Measurements from ENCODE around the gene USF2. TPM values are rescaled to one million over a fixed set of nuclear protein-coding genes. Genes with fewer than 3 reads are reported as not detected.

USF2 gene
- total RNA-seq, 1 experiment from 2014 or later: 123 TPM

GRCh38 chr19:35313587-35313986 lies 44.8 kb downstream of the USF2 start:
- TF ChIP-seq, protein P1, sequence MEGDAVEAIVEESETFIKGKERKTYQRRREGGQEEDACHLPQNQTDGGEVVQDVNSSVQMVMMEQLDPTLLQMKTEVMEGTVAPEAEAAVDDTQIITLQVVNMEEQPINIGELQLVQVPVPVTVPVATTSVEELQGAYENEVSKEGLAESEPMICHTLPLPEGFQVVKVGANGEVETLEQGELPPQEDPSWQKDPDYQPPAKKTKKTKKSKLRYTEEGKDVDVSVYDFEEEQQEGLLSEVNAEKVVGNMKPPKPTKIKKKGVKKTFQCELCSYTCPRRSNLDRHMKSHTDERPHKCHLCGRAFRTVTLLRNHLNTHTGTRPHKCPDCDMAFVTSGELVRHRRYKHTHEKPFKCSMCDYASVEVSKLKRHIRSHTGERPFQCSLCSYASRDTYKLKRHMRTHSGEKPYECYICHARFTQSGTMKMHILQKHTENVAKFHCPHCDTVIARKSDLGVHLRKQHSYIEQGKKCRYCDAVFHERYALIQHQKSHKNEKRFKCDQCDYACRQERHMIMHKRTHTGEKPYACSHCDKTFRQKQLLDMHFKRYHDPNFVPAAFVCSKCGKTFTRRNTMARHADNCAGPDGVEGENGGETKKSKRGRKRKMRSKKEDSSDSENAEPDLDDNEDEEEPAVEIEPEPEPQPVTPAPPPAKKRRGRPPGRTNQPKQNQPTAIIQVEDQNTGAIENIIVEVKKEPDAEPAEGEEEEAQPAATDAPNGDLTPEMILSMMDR (conservative IDR thresholded peaks at IDR 0.05): no peak
- Mint-ChIP-seq H3K36me3 (ENCODE audit: insufficient read depth in 1 of 3, low read depth in 3 of 3) (peaks cover 0 to 2% (median 0%) of the 10 kb centered on the region in 3 experiments; a peak in 1 of 7 replicates), H3K9me3 (no peaks in the 10 kb centered on the region), H3K27ac (peak overlapping the region in 1 of 3 experiments; percentile 90; a peak in 3 of 7 replicates), H3K4me1 (no peaks in the 10 kb centered on the region), H3K27me3 (ENCODE audit: low read depth) (no peaks in the 10 kb centered on the region; the same call in 1 of the 2 replicates), H3K4me3 (no peak overlapping the region)
- no peak overlapping the region for H3K27ac ChIP-seq (ENCODE audit: insufficient read length, low read depth, low read length)
- no peak for DNase-seq
- H2AK5ac ChIP-seq (ENCODE audit: insufficient read length, low read length): no peak overlapping the region
- WGBS (ENCODE audit: extremely low coverage, insufficient read length, low lambda C conversion rate): no CpG with 5 or more reads among the region's 7 CpGs
- H3T11ph ChIP-seq (ENCODE audit: low read length): no peak overlapping the region
- no peak overlapping the region for H2BK12ac ChIP-seq (ENCODE audit: insufficient read length, low read depth, low read length)
- no peaks in the 10 kb centered on the region for H3K9me3 ChIP-seq (ENCODE audit: control insufficient read depth, low read depth, low read length)
- H4K20me1 ChIP-seq (ENCODE audit: control insufficient read depth, insufficient read depth, insufficient read length): no peaks in the 10 kb centered on the region
- no peak overlapping the region for H4K5ac ChIP-seq (ENCODE audit: insufficient read length, low read depth, low read length)
- H3K4me2 ChIP-seq (ENCODE audit: insufficient read depth, insufficient read length, low read length): no peak overlapping the region
- no peak overlapping the region for H4K8ac ChIP-seq (replicated peaks; ENCODE audit: insufficient read length, low read depth, low read length)
- H2AFZ ChIP-seq (ENCODE audit: low read length): no peak overlapping the region
- no peaks in the 10 kb centered on the region for H3K4me1 ChIP-seq (ENCODE audit: insufficient read depth, low read length)
- no peaks in the 10 kb centered on the region for H3K79me1 ChIP-seq (ENCODE audit: insufficient read depth, low read depth, low read length, poor library complexity, severe bottlenecking)
- H3K23ac ChIP-seq (ENCODE audit: insufficient read length, low read depth, low read length): no peak overlapping the region
- no peak overlapping the region for H3K14ac ChIP-seq (ENCODE audit: insufficient read depth, low read length)
- no peak overlapping the region for H3K56ac ChIP-seq (ENCODE audit: insufficient read length, low read depth, low read length)
- H3K23me2 ChIP-seq (ENCODE audit: insufficient read length, low read depth, low read length, poor library complexity, severe bottlenecking): no peaks in the 10 kb centered on the region
- H2BK20ac ChIP-seq (ENCODE audit: low read depth, low read length, poor library complexity, severe bottlenecking): no peak overlapping the region
- no peaks in the 10 kb centered on the region for H3K27me3 ChIP-seq (ENCODE audit: insufficient read depth, low read length)
- no peak overlapping the region for H3K4ac ChIP-seq (ENCODE audit: low read depth, low read length)
- H2BK120ac ChIP-seq (ENCODE audit: low read depth, low read length, poor library complexity, severe bottlenecking): no peak overlapping the region
- H3K79me2 ChIP-seq (ENCODE audit: insufficient read depth, low read length): no peaks in the 10 kb centered on the region
- no peak overlapping the region for H3K9ac ChIP-seq (ENCODE audit: extremely low read depth, insufficient read length, low read length)
- H2BK5ac ChIP-seq (ENCODE audit: insufficient read length, low read length): no peak overlapping the region
- H3K18ac ChIP-seq (ENCODE audit: insufficient read length, low read depth, low read length): no peak overlapping the region
- H4K91ac ChIP-seq (ENCODE audit: insufficient read length, low read depth, low read length): no peak overlapping the region
- no peak overlapping the region for H2BK15ac ChIP-seq (ENCODE audit: low read depth, low read length)
